Activated CD4-positive, alpha-beta T cell treated with anti-CD3 and anti-CD28 coated beads, Interleukin-2, amount 50 U/mL, for 24 hours (primary cell): ENCODE measurements around the gene SLC25A26.
"Not testable (repeated sequence)": the region's sequence is repeated elsewhere in the genome, so short reads cannot be mapped to it uniquely, and the experiment has no call there.

Experiments
- DNase-seq, 2 donors: peaks; one replicate each; pipeline ENCODE4 v3.0.0-alpha.2; 2020; ENCODE audit warnings: low read depth in 1 of 2, low spot score in 1 of 2

Gene SLC25A26

GRCh38 chr3:66406831-66407610 is 186.2 kb downstream of the SLC25A26 start:
- DNase-seq, result no peak

DNA sequence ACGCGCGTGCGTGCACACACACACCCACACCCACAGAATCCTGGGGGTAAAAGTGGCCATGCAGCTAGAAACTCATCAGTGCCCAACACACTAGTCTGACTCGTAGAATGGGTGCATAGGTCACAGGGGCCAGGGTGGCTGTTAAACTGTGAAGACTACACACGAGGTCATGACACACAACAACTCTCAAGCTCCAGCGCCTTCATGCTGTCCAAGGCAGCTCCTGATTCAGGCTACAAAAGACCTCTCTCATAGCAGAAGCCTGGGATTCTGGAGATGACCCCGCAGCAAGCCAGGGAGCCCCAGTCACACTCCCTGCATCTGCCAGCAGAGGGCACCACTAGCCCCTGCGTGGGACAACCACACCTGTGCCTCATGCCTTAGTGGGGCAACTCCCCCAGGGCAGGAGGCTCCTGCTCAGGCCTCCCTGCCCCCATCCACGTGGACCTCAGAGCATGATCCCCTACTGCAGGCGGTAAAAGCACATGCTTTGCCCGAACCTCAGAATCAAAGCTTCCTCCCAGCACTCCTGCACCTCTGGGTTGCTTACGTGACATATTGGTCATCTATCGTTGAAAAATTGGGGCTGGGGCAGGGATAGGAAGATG is 186.9 kb downstream of the SLC25A26 start:
- DNase-seq, result peak; percentile 56 to 64

GRCh38 chr3:66409771-66410754 is 189.3 kb downstream of the SLC25A26 start:
- no peak for DNase-seq

GRCh38 chr3:66410976-66411375 is 190.2 kb downstream of the SLC25A26 start:
- no peak for DNase-seq

GRCh38 chr3:66411474-66411873 is 190.7 kb downstream of the SLC25A26 start:
- no peak for DNase-seq

DNA sequence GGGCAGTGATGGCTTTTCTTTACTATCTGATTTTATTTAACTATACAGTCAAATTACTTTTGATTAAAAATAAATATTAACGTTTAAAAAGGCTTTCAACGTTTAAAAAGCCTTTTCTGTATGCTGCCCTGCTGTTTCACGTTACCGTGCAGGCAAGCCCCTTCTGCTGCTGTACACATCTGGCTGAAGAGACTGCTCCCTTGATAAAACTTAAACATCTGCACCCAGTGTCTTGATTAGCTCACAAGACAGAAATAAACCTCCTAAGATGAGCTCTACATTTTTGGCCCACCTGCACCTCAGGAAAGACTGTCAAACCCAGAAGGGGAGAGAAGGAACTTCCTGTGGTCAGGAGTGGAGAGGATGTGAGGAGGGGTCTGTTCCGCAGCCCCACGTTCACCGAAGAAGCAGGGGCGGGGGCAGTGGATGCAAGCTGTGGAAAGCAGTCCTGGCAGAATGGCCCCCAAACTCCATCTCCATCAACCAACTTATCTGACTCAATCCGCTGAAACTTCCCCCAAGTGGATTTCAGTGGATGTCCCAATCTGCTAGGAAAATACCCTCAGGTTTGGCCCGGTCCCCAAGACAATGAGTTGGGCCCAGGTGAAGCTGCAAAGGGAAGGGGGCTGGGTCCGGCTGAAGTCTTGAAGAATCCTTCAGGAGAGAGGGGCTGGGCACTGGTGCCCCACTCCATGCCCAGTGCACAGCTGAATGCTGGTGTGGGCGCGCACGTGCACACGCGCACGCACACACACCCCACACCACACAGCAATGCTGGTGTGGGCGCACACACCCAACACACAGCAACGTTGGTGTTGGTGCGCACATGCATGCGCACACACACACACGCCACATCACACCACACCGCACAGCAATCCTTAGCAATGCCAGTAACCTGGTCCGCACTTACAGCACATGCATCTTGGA is 191.4 kb downstream of the SLC25A26 start:
- no peak for DNase-seq

DNA sequence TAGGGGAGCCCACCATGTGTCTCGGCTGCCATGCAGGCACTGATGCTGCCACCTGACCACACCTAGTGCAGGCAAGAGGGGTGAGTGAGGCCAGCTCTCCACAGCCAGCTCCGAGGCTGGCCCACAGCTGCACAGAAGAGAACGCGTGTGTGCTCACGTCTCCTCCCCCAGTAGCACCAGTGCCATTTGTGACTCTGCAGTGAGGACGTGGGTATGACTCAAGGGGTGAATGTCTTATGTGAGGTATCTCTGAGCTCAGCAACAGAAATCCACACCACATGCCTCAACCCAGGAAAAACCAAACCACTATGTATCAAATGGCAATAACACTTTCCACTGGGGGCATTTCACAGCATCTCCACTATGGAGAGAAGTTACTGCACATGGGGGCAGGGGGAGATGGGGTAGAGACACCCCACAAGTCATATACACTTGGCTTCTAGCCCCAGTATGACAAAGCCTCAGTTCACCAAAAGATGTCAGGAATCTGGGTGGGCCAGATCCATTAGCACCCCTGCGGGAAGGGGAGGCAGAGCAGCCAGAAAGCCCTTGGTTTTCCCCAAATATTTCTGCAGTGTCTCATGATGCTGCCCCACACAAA is 192.4 kb downstream of the SLC25A26 start:
- DNase-seq, result no peak

GRCh38 chr3:66414846-66415245 is 194.0 kb downstream of the SLC25A26 start:
- no peak for DNase-seq

GRCh38 chr3:66415867-66416428 is 195.1 kb downstream of the SLC25A26 start:
- DNase-seq, result no peak

DNA sequence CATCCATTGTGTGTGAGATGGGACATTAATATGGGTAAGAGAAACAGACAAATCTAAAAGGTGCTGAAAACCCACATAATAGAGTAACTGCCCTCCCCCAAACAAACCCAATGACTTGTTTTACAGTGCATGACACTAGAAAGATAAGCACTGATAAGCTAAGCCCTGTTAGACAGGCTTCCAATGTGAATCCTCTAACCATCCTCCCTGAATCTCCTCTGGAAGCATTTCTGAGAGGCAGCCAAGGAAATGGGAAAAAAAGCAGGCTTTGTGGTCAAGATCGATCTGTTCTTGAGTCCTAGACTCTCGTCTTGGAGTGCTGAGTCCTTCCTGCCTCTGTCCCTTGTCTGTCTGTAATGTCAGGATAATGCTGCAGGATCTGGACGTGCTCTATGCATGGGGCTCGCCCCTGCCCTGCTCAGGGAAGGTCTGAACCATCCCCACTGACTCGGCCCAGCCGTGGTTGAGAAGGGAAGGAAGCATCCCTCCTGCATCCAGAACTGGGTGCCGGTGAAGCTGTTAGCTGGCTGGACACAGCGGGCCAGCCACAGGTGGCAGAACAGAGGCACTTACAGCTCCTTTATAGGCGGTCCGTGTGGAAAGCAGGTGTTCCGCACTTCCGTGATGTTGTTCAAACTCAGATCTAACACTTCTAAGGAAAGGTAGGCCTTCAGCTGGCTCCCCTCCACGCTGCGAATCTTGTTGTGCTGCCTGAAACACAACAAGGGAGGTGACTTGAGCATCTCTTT is 195.9 kb downstream of the SLC25A26 start:
- no peak for DNase-seq

- no peak for DNase-seq
Measured at GRCh38 chr3:66418475-66418931, 197.7 kb downstream of the SLC25A26 start.

GRCh38 chr3:66419036-66419435 is 198.2 kb downstream of the SLC25A26 start:
- no peak for DNase-seq

GRCh38 chr3:66421144-66421543 is 200.3 kb downstream of the SLC25A26 start:
- DNase-seq, result not testable (repeated sequence)

GRCh38 chr3:66421893-66422292 is 201.1 kb downstream of the SLC25A26 start:
- not testable (repeated sequence) for DNase-seq

- DNase-seq, result no peak
Measured at GRCh38 chr3:66423791-66424190, 203.0 kb downstream of the SLC25A26 start.

GRCh38 chr3:66425032-66425431 is 204.2 kb downstream of the SLC25A26 start:
- no peak for DNase-seq

DNA sequence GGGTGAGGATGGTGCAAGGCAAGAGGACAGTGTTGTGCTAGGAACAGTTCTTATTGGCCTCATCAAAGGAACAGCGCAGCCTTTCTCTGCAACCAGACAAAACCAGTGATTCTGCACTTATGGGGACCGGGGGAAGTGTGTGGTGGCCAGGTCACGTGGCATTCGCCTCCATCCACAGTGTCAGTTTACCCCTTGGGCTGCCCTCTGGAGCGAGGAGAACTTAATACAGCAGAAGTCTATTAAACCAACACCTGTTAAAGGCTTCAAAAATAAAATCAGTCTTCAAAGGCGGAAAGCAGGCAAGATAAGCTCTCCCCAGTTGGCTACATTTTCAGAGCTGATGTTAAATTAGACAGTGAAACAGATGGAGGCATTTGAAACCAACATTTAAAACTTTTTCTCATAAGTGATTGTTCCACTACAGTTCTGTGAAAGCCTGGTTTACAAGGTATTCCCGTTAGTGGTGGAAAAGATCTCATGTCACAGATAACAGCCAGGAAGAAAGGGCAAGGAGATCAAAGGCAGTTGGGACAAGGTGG is 204.8 kb downstream of the SLC25A26 start:
- no peak for DNase-seq

DNA sequence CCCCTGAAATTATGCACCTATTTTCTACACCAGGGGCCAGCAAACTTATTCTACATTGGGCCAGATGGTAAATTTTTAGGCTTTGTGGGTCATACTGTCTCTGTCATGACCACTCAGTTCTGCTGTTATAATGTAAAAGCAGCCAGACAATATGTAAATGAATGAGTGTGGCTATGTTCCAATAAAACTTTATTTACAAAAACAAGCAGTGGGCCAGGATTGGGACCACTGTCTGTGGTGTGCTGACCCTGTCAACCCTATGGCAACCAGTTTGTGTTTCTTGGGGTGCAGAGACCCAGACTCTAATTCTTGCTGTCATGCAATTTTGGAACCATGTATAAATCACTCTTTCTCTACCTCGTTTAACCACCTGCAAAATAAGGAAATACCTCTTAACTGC is 205.3 kb downstream of the SLC25A26 start:
- DNase-seq, result no peak

DNA sequence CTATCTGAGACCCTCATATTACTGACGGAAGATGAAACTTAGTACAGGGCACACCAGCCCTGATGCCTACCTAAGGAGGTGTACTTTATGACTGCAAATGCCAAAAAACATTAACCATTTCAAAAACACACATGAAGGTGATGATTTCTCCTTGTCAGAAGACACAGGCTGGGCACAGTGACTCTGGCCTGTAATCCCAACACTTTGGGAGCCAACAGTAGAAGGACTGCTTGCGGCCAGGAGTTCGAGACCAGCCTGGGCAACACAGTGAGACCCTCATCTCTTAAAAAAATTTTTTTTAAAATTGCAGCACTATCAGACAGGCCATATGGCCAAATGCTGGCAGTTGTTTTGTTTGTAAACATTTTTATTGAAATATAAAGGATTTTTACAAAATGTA is 206.6 kb downstream of the SLC25A26 start:
- no peak for DNase-seq
